GM10248 (cell line): Measurements from ENCODE around the gene TMOD4.

Experiments used
- CTCF ChIA-PET: fragments of 300-600 bp; sonication (Branson Sonifier 250); formaldehyde crosslinking; extraction: SDS; loops from one replicate; lab custom pipeline; 2021; ENCODE audit warnings: antibody characterized with exemption; lab: Yijun Ruan, JAX
- POLR2A ChIA-PET: fragments of 350-650 bp; sonication (Branson Sonifier 250); formaldehyde crosslinking; extraction: SDS; loops from one replicate; lab custom pipeline; 2020; ENCODE audit warnings: antibody characterized with exemption; lab: Yijun Ruan, JAX
- DNase-seq: peaks from one replicate; pipeline ENCODE4 v3.0.0; 2012; ENCODE audit errors: extremely low spot score
- TF ChIP-seq, protein P1 (sequence below): IDR thresholded peaks from 2 replicates; pipeline ENCODE4 v1.5.1; 2012; ENCODE audit warnings: mild to moderate bottlenecking, low read depth; ENCODE audit errors: extremely low read depth, missing control alignments, control extremely low read depth

The TMOD4 gene

DNA sequence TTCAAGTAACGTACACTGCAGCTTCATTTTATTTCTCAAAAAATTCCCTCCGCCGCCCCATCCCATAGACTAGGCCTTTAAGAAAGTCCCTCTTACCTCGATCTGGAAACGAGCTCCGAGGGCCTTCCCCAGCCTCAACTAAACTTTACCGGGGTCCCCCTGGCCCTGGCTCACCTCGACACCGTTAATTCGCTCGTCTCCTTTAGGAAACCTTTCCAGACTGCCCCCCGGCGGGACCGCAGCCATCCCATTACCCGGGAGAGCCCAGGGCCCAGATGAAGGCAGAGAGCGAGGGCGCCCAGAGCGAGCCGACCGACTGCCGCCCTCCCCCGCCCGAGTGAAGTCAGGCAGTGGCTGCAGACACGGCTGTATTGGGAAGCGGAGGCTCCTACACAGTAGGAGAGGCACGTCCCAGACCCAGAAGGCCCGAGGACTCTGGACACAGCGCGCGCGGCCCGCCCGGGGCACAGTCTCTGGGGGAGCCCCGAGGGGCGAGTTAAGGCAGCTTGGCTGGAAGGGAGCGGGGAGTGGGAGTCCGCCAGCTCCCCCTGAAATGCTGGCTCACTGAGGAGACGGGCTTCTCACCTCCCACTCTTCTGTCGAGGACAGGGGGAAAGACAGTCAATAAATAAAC lies 44.0 kb downstream of the TMOD4 start:
- DNase-seq: no peak
- ChIA-PET POLR2A (no interaction called here), CTCF (interaction anchor here (0.7 to 4.6 kb wide), 9 partner anchors 11 to 72 kb away, joined by 3 to 19 read pairs (median 4); partner anchors contain the start of genes CDC42SE1, GABPB2 and TNFAIP8L2)
- TF ChIP-seq, protein P1, sequence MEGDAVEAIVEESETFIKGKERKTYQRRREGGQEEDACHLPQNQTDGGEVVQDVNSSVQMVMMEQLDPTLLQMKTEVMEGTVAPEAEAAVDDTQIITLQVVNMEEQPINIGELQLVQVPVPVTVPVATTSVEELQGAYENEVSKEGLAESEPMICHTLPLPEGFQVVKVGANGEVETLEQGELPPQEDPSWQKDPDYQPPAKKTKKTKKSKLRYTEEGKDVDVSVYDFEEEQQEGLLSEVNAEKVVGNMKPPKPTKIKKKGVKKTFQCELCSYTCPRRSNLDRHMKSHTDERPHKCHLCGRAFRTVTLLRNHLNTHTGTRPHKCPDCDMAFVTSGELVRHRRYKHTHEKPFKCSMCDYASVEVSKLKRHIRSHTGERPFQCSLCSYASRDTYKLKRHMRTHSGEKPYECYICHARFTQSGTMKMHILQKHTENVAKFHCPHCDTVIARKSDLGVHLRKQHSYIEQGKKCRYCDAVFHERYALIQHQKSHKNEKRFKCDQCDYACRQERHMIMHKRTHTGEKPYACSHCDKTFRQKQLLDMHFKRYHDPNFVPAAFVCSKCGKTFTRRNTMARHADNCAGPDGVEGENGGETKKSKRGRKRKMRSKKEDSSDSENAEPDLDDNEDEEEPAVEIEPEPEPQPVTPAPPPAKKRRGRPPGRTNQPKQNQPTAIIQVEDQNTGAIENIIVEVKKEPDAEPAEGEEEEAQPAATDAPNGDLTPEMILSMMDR: no peak

DNA sequence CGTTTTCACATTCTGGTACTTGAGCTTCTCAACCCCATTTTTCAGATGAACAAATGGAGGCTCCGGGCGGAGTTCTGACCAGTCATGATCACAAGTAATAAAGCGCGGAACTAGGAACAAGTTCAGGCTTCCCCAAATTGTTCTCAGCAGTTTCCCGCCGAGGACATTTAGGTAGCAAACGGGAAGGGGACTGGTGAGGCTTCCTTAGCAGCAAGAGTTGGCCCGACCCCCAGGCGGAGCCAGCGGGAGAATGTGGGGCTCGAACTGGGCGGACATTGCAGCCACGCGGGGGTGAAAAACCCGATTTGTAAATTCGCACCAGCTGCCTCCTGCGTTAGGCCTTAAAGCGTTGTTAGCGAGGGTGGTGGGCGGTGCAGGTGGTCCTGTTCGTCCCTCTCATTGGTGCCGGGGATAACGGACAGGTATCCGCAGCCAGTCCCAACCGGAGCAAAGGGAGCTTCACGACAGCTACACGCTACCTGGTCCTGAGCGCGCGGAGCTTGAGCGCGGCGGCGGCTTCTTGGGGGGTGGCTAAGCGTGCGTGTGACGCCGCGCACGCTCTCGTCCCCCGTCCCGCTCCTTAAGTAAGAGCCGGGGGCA lies 44.7 kb downstream of the TMOD4 start:
- ChIA-PET POLR2A (no interaction called here), CTCF (interaction anchor here (0.7 to 4.6 kb wide), 9 partner anchors 12 to 72 kb away, joined by 3 to 19 read pairs (median 4); partner anchors contain the start of genes CDC42SE1, GABPB2 and TNFAIP8L2)
- TF ChIP-seq, protein P1: no peak
- DNase-seq: peak; percentile 91

DNA sequence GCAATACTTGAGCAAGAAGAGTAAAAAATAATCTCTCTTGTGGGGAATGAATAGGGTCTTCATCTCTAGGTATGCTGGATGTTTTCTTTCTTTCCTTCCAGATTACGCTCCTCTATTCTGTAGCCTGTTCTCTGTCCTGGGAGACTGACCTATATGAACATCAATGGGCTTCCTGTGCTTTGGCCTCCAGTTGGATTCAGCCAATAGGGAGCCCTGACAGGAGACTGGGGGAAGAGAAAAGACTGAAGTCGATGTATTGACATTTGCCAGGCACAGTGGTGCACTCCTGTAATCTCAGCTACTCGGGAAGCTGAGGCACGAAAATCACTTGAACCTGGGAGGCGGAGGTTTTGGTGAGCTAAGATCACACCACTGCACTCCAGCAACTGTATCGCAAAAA lies 47.0 kb downstream of the TMOD4 start:
- ChIA-PET POLR2A (no interaction called here), CTCF (interaction anchor here (2.0 to 4.6 kb wide), 2 partner anchors 14 to 58 kb away, joined by 4 to 18 read pairs; partner anchors contain the start of gene GABPB2)
- TF ChIP-seq, protein P1: no peak
- DNase-seq: no peak

DNA sequence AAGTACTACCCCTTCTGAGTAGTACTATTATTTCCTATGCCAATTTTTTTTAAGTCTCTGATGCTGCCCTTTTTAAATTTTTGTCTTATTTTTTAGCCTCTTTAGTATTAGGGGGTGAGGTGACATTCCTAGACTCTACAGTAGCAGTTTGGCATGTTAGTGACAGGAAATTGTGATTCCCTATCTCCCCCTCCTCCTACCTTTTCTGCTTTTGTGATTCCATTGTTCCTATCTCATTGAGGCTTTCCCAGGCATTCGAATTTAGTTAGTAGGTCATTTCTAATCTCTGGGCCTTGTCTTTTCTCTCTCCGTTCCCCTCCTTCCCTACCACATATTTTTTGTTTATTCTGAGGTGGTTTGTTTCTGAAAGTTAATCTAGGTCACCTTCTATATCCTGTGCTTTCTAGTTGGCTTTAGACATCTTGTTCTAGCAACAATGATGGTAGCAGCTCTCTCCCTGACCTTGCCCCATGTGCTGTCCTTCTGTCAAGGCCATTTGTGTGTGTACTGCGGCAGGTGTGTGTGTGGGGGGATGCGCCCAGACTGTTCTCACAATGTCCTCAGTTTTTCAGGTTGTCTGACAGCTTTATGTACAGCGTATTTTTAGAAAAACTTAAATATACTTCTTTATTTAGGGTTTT lies 50.9 kb downstream of the TMOD4 start:
- TF ChIP-seq, protein P1: no peak
- no peak for DNase-seq
- ChIA-PET POLR2A (no interaction called here), CTCF (interaction anchor here (1.0 to 1.7 kb wide), 4 partner anchors 23 to 119 kb away, joined by 3 to 4 read pairs (median 3); partner anchors contain the start of genes MINDY1 and TNFAIP8L2)
